Fibroblast of villous mesenchyme (primary cell): ENCODE measurements around the gene CORO1C. TPM values are rescaled to one million over a fixed set of nuclear protein-coding genes. Genes with fewer than 3 reads are reported as not detected.
"Not testable (repeated sequence)": the region's sequence is repeated elsewhere in the genome, so short reads cannot be mapped to it uniquely, and the experiment has no call there.

ENCODE experiments used
- DNase-seq: peaks from one replicate; pipeline ENCODE4 v3.0.0-alpha.2; 2010; ENCODE audit warnings: low read depth
- H3K4me3 ChIP-seq: 2 replicates; pipeline ENCODE4 v1.5.1; 2011; ENCODE audit warnings: low read depth, mild to moderate bottlenecking, low read length
- CTCF ChIP-seq: IDR thresholded peaks from 2 replicates; pipeline ENCODE4 v1.5.1; 2012; ENCODE audit warnings: low read depth, mild to moderate bottlenecking, low read length; ENCODE audit not compliant: insufficient read depth
- total RNA-seq: library from RNA; depleted of rRNA; stranded (reverse); fragments of >200 nt; gene quantifications from 2 replicates; pipeline ENCODE4 v1.2.3, GENCODE V29; 2012

Gene CORO1C
- total RNA-seq, 1 donor: 433 TPM

GRCh38 chr12:108622921-108623514 lies 108.3 kb downstream of the CORO1C start:
- H3K4me3 ChIP-seq: no peak overlapping the region
- no peak for TF ChIP-seq CTCF
- DNase-seq: no peak

- H3K4me3 ChIP-seq: no peak overlapping the region
- TF ChIP-seq CTCF: no peak
- DNase-seq: no peak
These were observed 108.9 kb downstream of the CORO1C start for GRCh38 chr12:108622421-108622820.

- no peak for TF ChIP-seq CTCF
- no peak overlapping the region for H3K4me3 ChIP-seq
- no peak for DNase-seq
These were observed 110.2 kb downstream of the CORO1C start for GRCh38 chr12:108621161-108621560.

- H3K4me3 ChIP-seq: no peak overlapping the region
- no peak for TF ChIP-seq CTCF
- peak; percentile 91 for DNase-seq
These were observed 111.0 kb downstream of the CORO1C start for GRCh38 chr12:108620236-108620879.

GRCh38 chr12:108619369-108620160 lies 111.8 kb downstream of the CORO1C start:
- no peak for TF ChIP-seq CTCF
- DNase-seq: no peak
- H3K4me3 ChIP-seq: no peak overlapping the region

GRCh38 chr12:108618953-108619274 lies 112.4 kb downstream of the CORO1C start:
- not testable (repeated sequence) for DNase-seq, H3K4me3 ChIP-seq

- no peak overlapping the region for H3K4me3 ChIP-seq
- TF ChIP-seq CTCF: peak; percentile 93
- DNase-seq: peak; percentile 90
These were observed 113.0 kb downstream of the CORO1C start for GRCh38 chr12:108618079-108618952.
